ENCODE results near the gene LRGUK.
A peak's percentile ranks its signal among the peaks of the same experiment; 100 is the strongest.

The LRGUK gene

GRCh38 chr7:134298902-134299683, 172.0 kb downstream of the LRGUK start:
- Histone ChIP-seq H2AFZ (ENCODE audit: low read length) (no peak overlapping the region), H3K36me3 (ENCODE audit: insufficient read depth, low read length) (peaks cover 99% of the 10 kb centered on the region), H3K4me2 (ENCODE audit: low read length) (no peak overlapping the region), H3K9me3 (ENCODE audit: low read length) (no peaks in the 10 kb centered on the region), H3K9me2 (ENCODE audit: low read depth, low read length) (no peaks in the 10 kb centered on the region), H3K4me3 (ENCODE audit: low read depth, low read length, poor library complexity, severe bottlenecking) (no peak overlapping the region), H3K9ac (ENCODE audit: low read length) (no peak overlapping the region), H4K20me1 (ENCODE audit: insufficient read depth, low read length) (no peaks in the 10 kb centered on the region), H3K4me1 (ENCODE audit: insufficient read depth, low read length, severe bottlenecking) (peaks cover 13% of the 10 kb centered on the region), H3K27ac (ENCODE audit: low read depth, low read length, poor library complexity, severe bottlenecking) (peak overlapping the region; percentile 32), H3K27me3 (ENCODE audit: insufficient read depth, low read length) (no peaks in the 10 kb centered on the region), H3K79me2 (ENCODE audit: insufficient read depth, low read length) (no peaks in the 10 kb centered on the region), H3F3A (ENCODE audit: insufficient read depth, low read length) (0 out of 2 replicates have a peak, but pooled peaks cover 4% of the 10 kb centered on the region)
- TF ChIP-seq EZH2 (IDR thresholded peaks at IDR 0.05; ENCODE audit: borderline replicate concordance, low read length) (no peak), CTCF (IDR thresholded peaks at IDR 0.05; ENCODE audit: low read length) (no peak)

- Histone ChIP-seq H3K4me3 (ENCODE audit: low read depth, low read length, poor library complexity, severe bottlenecking) (no peak overlapping the region), H3K9me2 (ENCODE audit: low read depth, low read length) (no peaks in the 10 kb centered on the region), H3K79me2 (ENCODE audit: insufficient read depth, low read length) (no peaks in the 10 kb centered on the region), H3F3A (ENCODE audit: insufficient read depth, low read length) (0 out of 2 replicates have a peak, but pooled peaks cover 4% of the 10 kb centered on the region), H2AFZ (ENCODE audit: low read length) (no peak overlapping the region), H3K36me3 (ENCODE audit: insufficient read depth, low read length) (peaks cover 98% of the 10 kb centered on the region), H3K9me3 (ENCODE audit: low read length) (no peaks in the 10 kb centered on the region), H3K4me2 (ENCODE audit: low read length) (no peak overlapping the region), H3K4me1 (ENCODE audit: insufficient read depth, low read length, severe bottlenecking) (peaks cover 10% of the 10 kb centered on the region), H3K27ac (ENCODE audit: low read depth, low read length, poor library complexity, severe bottlenecking) (no peak overlapping the region), H3K9ac (ENCODE audit: low read length) (no peak overlapping the region), H3K27me3 (ENCODE audit: insufficient read depth, low read length) (no peaks in the 10 kb centered on the region), H4K20me1 (ENCODE audit: insufficient read depth, low read length) (no peaks in the 10 kb centered on the region)
- no peak for TF ChIP-seq EZH2 (IDR thresholded peaks at IDR 0.05; ENCODE audit: borderline replicate concordance, low read length)
- no peak for TF ChIP-seq CTCF (IDR thresholded peaks at IDR 0.05; ENCODE audit: low read length)
Observed at GRCh38 chr7:134300988-134301387, 173.8 kb downstream of the LRGUK start.

GRCh38 chr7:134301592-134301991, 174.5 kb downstream of the LRGUK start:
- 0 out of 2 replicates have a peak, but pooled peaks cover 4% of the 10 kb centered on the region for H3F3A ChIP-seq (ENCODE audit: insufficient read depth, low read length)
- H3K4me2 ChIP-seq (ENCODE audit: low read length), result no peak overlapping the region
- H3K27ac ChIP-seq (ENCODE audit: low read depth, low read length, poor library complexity, severe bottlenecking), result no peak overlapping the region
- no peak overlapping the region for H3K4me3 ChIP-seq (ENCODE audit: low read depth, low read length, poor library complexity, severe bottlenecking)
- no peak for TF ChIP-seq EZH2 (IDR thresholded peaks at IDR 0.05; ENCODE audit: borderline replicate concordance, low read length)
- TF ChIP-seq CTCF (IDR thresholded peaks at IDR 0.05; ENCODE audit: low read length), result no peak
- peaks cover 10% of the 10 kb centered on the region for H3K4me1 ChIP-seq (ENCODE audit: insufficient read depth, low read length, severe bottlenecking)
- no peaks in the 10 kb centered on the region for H3K9me2 ChIP-seq (ENCODE audit: low read depth, low read length)
- no peaks in the 10 kb centered on the region for H4K20me1 ChIP-seq (ENCODE audit: insufficient read depth, low read length)
- H3K9ac ChIP-seq (ENCODE audit: low read length), result no peak overlapping the region
- no peaks in the 10 kb centered on the region for H3K9me3 ChIP-seq (ENCODE audit: low read length)
- no peaks in the 10 kb centered on the region for H3K79me2 ChIP-seq (ENCODE audit: insufficient read depth, low read length)
- H2AFZ ChIP-seq (ENCODE audit: low read length), result no peak overlapping the region
- H3K36me3 ChIP-seq (ENCODE audit: insufficient read depth, low read length), result peaks cover 98% of the 10 kb centered on the region
- H3K27me3 ChIP-seq (ENCODE audit: insufficient read depth, low read length), result no peaks in the 10 kb centered on the region

All from OCI-LY1 (cell line).